GM19240 (cell line): ENCODE results near the gene PTBP1.
"Not testable (repeated sequence)": the region's sequence is repeated elsewhere in the genome, so short reads cannot be mapped to it uniquely, and the experiment has no call there.

Experiments
- DNase-seq: peaks from one replicate; pipeline ENCODE4 v3.0.0; 2011; ENCODE audit warnings: low spot score; ENCODE audit not compliant: insufficient read length

Gene PTBP1

DNA sequence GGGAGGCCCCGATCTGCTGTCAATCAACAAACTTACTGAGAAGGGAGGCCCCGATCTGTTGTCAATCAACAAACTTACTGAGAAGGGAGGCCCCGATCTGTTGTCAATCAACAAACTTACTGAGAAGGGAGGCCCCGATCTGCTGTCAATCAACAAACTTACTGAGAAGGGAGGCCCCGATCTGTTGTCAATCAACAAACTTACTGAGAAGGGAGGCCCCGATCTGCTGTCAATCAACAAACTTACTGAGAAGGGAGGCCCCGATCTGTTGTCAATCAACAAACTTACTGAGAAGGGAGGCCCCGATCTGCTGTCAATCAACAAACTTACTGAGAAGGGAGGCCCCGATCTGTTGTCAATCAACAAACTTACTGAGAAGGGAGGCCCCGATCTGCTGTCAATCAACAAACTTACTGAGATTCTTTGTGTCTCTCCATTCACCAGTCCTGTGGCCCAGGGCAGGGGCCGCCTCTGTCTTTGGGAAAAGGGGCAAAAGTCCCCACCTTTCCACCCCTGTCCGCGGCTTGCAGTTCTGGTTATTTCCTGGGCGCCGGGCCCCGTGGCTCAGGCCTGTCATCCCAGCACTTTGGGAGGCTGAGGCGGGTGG, 56.5 kb downstream of the PTBP1 start:
- DNase-seq = not testable (repeated sequence)

DNA sequence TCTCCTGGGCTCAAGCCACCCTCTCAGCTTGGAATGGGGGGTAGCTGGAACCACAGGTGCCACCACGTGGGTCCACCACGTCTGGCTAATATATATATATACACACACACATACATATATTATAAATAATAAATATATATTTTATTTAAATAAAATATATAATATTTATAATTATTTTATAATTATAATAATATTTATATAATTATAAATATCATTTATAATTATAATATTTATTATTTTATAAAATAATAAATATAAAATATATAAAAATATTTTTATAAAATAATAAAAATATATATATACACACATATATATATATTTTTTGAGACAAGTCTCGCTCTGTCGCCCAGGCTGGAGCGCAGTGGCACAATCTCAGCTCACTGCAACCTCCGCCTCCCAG, 57.3 kb downstream of the PTBP1 start:
- no peak for DNase-seq

DNA sequence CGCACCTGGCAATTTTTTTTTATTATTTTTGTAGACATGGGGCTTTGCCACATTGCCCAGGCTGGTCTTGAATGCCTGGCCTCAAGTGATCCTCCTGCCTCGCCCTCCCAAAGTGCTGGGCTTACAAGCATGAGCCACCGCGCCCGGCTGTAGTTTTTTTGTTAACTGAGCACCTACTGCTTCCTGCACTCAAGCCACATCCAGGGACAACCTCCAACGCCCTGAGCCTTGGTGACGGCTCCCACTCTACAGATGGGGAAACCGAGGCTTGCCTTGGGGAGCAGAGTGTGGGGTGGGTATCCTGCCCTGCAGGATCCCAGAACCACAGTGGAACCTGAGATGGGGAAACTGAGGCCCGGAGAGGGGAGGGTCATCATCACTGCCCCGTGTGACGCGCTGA, 57.9 kb downstream of the PTBP1 start:
- no peak for DNase-seq

DNA sequence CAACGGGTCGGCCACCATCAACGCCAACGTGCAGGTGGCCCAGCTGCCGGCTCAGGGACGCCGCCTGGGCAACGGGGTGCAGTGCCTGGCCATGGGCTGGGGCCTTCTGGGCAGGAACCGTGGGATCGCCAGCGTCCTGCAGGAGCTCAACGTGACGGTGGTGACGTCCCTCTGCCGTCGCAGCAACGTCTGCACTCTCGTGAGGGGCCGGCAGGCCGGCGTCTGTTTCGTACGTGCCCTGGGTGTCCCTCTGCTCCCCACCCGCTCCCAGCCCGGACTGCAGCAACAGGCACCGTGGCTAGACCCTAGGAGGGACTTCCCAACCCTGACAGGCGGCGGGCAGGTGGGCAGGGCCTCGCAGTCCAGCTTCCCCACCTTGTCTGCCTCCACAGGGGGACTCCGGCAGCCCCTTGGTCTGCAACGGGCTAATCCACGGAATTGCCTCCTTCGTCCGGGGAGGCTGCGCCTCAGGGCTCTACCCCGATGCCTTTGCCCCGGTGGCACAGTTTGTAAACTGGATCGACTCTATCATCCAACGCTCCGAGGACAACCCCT, 58.4 kb downstream of the PTBP1 start:
- no peak for DNase-seq

DNA sequence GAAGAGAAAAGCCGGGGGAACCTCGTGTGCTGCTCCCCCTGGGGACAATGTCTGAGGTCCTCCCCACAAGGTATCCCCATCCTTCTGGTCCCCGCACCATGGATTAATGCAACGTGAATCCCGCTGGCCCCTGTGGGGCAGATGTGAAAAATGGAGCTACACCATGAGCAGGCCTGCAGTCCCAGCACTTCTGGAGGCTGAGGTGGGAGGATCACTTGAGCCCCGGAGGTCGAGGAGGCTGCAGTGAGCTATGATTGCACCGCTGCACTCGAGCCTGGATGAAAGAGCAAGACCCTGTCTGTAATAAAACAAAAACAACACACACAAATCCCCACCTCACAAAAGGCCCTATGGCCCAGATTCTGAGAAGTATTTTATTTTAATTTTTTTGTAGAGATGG, 61.0 kb downstream of the PTBP1 start:
- no peak for DNase-seq

DNA sequence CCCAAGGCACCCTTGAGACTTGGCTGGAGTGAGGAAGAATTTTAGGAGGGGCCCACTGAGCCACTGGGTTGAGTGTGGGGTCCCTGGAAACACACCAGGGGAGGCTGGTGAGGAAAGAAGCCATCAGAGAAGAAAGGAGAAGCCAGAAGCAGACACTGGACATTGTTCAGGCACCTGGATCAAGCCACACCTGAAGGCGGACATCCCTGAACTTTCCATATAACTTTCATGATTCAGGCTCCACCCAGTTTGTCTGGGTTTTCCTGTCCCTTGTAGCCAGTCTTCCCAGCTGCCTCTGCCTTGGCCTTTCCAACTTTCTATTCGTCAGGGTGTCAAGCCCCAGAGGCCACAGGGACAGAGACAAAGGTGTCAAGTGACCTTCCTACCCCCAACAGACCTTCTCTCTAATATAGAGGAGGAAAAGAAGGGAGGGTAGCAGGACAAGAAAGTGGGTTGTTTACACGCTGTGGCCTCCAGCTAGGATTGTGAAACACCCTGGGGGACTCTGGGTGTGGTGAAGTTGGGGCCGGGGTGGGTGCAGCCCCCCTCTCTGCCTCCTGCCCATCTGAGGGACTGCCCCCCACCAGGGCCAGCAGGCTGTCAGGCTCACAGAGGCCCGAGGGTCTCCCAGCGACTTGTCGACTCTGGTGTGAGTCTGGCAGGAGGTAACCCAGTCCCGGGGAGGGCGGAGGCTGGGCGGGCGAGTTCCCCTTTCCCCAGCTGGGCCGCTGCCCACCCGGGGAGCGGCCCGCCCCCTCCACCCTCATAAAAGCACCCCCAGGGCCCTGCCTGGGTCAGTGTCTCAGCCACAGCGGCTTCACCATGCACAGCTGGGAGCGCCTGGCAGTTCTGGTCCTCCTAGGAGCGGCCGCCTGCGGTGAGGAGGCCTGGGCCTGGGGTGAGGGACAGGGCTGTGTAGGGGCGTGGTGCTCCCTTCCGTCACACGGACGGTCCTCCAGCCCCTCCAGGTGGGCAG, 61.9 kb downstream of the PTBP1 start, which contains the start of gene CFD:
Gene CFD, plus strand, starts transcription at position 797 of the 976 bp plus-strand sequence. Its CDS starts 26 bp downstream, at position 823.
- no peak for DNase-seq

DNA sequence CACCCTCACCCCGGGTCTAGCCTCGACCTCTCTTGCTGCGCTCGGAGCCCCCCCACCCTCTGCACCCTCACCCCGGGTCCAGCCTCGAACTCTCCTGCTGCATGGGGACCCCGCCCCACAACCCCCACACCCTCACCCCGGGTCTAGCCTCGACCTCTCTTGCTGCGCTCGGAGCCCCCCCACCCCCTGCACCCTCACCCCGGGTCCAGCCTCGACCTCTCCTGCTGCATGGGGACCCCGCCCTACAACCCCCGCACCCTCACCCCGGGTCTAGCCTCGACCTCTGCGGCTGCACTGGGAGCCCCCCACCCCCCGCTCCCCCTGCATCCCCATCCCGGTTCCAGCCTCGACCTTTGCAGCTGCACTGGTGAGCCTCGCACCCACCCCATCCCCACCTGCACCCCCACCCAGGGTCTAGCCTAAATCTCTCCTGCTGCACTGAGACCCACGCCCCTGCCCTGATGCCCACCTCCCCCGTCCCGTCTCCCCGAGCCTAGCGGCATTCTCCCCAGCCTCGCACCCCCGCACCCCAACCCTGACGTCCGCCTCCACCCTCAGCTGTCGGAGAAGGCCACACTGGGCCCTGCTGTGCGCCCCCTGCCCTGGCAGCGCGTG, 64.0 kb downstream of the PTBP1 start:
- DNase-seq = no peak
